Activated CD4-positive, alpha-beta memory T cell treated with anti-CD3 and anti-CD28 coated beads, Interleukin-2, amount 10 ng/mL, durations not matched to agents 7 days and 5 days (primary cell): ENCODE results near the gene CLEC16A. TPM values are rescaled to one million over a fixed set of nuclear protein-coding genes. Genes with fewer than 3 reads are reported as not detected.

Experiments
- CTCF ChIA-PET: fragments of 350-600 bp; sonication (Branson Sonifier 250); formaldehyde crosslinking; loops from one replicate; lab custom pipeline; 2021; ENCODE audit warnings: antibody characterized with exemption, inconsistent platforms; lab: Charles Lee
- POLR2A ChIA-PET: fragments of 350-600 bp; sonication (Branson Sonifier 250); formaldehyde crosslinking; loops from one replicate; lab custom pipeline; 2021; ENCODE audit warnings: antibody characterized with exemption; lab: Charles Lee
- DNase-seq: peaks from one replicate; pipeline ENCODE4 v3.0.0-alpha.2; 2020
- H3K27ac Mint-ChIP-seq: one replicate; pipeline ENCODE4 v1.8.0; 2021; ENCODE audit warnings: mild to moderate bottlenecking, mixed read lengths
- H3K27me3 Mint-ChIP-seq: one replicate; pipeline ENCODE4 v1.8.0; 2021; ENCODE audit warnings: mixed read lengths
- H3K36me3 Mint-ChIP-seq: one replicate; pipeline ENCODE4 v1.8.0; 2021; ENCODE audit warnings: low read depth, mixed read lengths
- H3K4me1 Mint-ChIP-seq: one replicate; pipeline ENCODE4 v1.8.0; 2021; ENCODE audit warnings: mixed read lengths
- H3K4me3 Mint-ChIP-seq: one replicate; pipeline ENCODE4 v1.8.0; 2021; ENCODE audit warnings: mild to moderate bottlenecking, mixed read lengths
- H3K9me3 Mint-ChIP-seq: one replicate; pipeline ENCODE4 v1.8.0; 2021; ENCODE audit warnings: mixed read lengths
- total RNA-seq, 2 experiments: library from RNA; stranded (reverse); gene quantifications; one replicate each; pipeline ENCODE4 v1.2.3, GENCODE V29; 2021

CLEC16A gene
- total RNA-seq, 2 experiments from 2014 or later = 30.3 to 32.4 TPM

DNA sequence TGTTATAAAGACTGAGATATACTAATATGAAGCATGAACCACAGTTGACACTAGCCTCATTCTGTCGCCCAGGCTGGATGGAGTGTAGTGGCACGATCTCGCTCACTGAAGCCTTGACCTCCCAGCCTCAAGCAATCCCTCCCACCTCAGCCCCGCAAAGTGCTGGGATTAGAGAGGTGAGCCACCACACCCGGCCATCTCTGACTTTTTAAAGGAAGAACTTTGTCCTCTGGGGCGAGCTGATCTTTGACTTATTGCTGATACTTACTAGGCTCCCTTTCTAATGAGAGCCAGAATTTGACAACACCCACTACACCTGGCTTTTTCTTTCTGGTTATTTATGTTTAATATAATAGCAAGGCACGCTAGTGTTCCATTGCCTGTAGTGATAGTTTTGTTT lies 57.2 kb downstream of the CLEC16A start:
- DNase-seq = no peak
- Mint-ChIP-seq H3K4me1 (peaks cover 40% of the 10 kb centered on the region), H3K27ac (no peak overlapping the region), H3K4me3 (no peak overlapping the region), H3K27me3 (no peaks in the 10 kb centered on the region), H3K9me3 (no peaks in the 10 kb centered on the region), H3K36me3 (peaks cover 63% of the 10 kb centered on the region)
- ChIA-PET CTCF (interaction anchor here (1.0 kb wide), 1 partner anchor 37 kb away, joined by 3 read pairs; no protein-coding TSS in a partner anchor), POLR2A (interaction anchor here (1.2 kb wide), 1 partner anchor 12 kb away, joined by 3 read pairs; no protein-coding TSS in a partner anchor)

DNA sequence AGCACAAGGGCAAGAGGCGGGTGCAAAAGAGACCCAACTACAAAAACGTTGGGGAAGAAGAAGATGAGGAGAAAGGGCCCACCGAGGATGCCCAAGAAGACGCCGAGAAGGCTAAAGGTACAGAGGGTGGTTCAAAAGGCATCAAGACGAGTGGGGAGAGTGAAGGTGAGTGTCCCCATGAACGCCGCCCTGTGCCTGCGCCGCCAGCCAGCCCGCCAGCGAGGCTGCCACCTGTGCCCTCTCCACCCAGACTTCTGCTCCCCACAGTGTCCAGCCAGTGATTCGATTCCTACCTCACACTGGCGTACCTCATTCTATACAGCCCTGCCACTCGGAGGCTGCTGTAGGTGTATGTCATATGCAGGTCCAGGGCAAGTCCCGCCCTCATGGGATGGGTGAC lies 58.8 kb downstream of the CLEC16A start:
- Mint-ChIP-seq H3K36me3 (peaks cover 57% of the 10 kb centered on the region), H3K27me3 (no peaks in the 10 kb centered on the region), H3K4me3 (no peak overlapping the region), H3K4me1 (peaks cover 32% of the 10 kb centered on the region), H3K9me3 (no peaks in the 10 kb centered on the region), H3K27ac (no peak overlapping the region)
- ChIA-PET CTCF (interaction anchor here (0.7 kb wide), 1 partner anchor 52 kb away, joined by 3 read pairs; no protein-coding TSS in a partner anchor), POLR2A (no interaction called here)
- no peak for DNase-seq

GRCh38 chr16:11004351-11004750 lies 60.0 kb downstream of the CLEC16A start:
- ChIA-PET POLR2A (no interaction called here), CTCF (no interaction called here)
- Mint-ChIP-seq H3K4me1 (peaks cover 32% of the 10 kb centered on the region), H3K4me3 (no peak overlapping the region), H3K27ac (no peak overlapping the region), H3K9me3 (no peaks in the 10 kb centered on the region), H3K36me3 (peaks cover 56% of the 10 kb centered on the region), H3K27me3 (no peaks in the 10 kb centered on the region)
- no peak for DNase-seq

DNA sequence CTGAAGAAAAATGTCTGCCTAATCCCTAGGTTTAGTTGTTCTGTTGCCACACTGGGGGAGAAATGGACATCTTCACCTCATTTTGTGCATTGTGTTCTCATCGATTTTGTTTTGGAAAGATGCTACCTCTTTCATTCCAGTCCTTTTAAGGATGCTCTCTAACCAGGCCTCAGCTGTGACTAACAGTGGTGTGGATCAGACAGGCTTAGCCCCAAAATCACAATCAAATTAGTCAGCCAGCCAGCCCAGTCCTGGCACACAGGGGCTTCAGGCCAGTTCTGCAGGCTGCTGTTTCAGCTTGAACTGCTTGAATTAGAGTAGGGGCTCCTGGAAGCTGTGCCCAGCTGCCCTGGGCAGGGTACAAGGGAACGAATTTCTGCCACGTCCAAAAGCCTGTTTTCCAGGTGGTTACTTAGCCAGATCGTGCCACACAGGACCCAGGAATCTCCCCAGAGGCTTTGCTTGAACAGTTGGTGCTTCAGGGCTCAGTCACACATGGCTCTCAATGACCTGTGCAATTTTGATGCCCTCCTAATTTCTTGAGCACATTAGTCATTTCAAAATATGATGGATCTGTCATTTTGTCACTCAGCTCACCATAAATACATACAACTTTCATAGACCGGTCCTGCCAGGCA lies 60.7 kb downstream of the CLEC16A start:
- Mint-ChIP-seq H3K27ac (no peak overlapping the region), H3K27me3 (no peaks in the 10 kb centered on the region), H3K4me3 (no peak overlapping the region), H3K4me1 (peaks cover 32% of the 10 kb centered on the region), H3K36me3 (peaks cover 57% of the 10 kb centered on the region), H3K9me3 (no peaks in the 10 kb centered on the region)
- DNase-seq = no peak
- POLR2A ChIA-PET = interaction anchor here (1.0 kb wide), 1 partner anchor 251 kb away, joined by 5 read pairs; the partner anchor contains the start of gene SOCS1
- CTCF ChIA-PET = no interaction called here

- Mint-ChIP-seq H3K27ac (no peak overlapping the region), H3K36me3 (peaks cover 57% of the 10 kb centered on the region), H3K4me3 (no peak overlapping the region), H3K4me1 (peaks cover 32% of the 10 kb centered on the region), H3K9me3 (no peaks in the 10 kb centered on the region), H3K27me3 (no peaks in the 10 kb centered on the region)
- CTCF ChIA-PET = no interaction called here
- DNase-seq = no peak
- POLR2A ChIA-PET = interaction anchor here (1.0 kb wide), 1 partner anchor 250 kb away, joined by 5 read pairs; the partner anchor contains the start of gene SOCS1
Measured at GRCh38 chr16:11005611-11005975, 61.2 kb downstream of the CLEC16A start.

- no peak overlapping the region for H3K4me3 Mint-ChIP-seq
- CTCF ChIA-PET = no interaction called here
- no peaks in the 10 kb centered on the region for H3K27me3 Mint-ChIP-seq
Measured at GRCh38 chr16:11006656-11007055, 62.3 kb downstream of the CLEC16A start.

DNA sequence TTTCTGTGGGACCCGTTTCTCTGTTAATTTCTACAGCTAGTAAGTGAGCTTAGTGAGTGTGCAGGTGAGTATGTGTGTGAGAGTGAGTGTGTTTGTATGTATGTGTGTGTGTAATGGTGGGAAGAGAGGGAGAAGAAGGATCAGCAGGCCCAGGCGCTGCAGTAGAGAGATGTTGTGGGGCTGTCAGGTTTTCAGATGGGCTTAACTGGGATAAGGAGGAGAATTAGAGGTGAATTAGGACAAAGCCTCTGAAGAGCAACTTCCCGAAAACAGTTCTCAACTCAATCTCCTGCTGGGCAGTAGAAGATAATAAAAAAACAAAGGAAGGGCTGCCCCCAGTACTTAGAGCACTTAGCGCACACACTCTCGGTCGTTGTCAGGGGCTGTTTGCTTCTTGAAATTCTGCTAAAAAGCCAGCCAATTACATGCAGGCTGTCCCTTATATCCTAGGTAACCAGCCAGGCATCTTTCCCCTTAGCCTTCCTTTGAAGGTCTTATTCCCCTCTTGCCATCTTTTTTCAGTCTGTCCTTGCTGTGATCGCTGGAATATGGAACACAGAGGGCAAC lies 63.4 kb downstream of the CLEC16A start:
- Mint-ChIP-seq H3K9me3 (no peaks in the 10 kb centered on the region), H3K36me3 (peaks cover 63% of the 10 kb centered on the region), H3K27ac (no peak overlapping the region), H3K4me3 (no peak overlapping the region), H3K27me3 (no peaks in the 10 kb centered on the region), H3K4me1 (peaks cover 35% of the 10 kb centered on the region)
- DNase-seq = no peak
- POLR2A ChIA-PET = no interaction called here
- CTCF ChIA-PET = no interaction called here

More at GRCh38 chr16:11006656-11007055, 62.3 kb downstream of the CLEC16A start:
- POLR2A ChIA-PET = interaction anchor here (0.8 kb wide), 1 partner anchor 11 kb away, joined by 3 read pairs; no protein-coding TSS in a partner anchor
- no peaks in the 10 kb centered on the region for H3K9me3 Mint-ChIP-seq
- peaks cover 35% of the 10 kb centered on the region for H3K4me1 Mint-ChIP-seq
- H3K27ac Mint-ChIP-seq = no peak overlapping the region
- H3K36me3 Mint-ChIP-seq = peaks cover 66% of the 10 kb centered on the region
- no peak for DNase-seq

GRCh38 chr16:11009027-11009755 lies 64.8 kb downstream of the CLEC16A start:
- Mint-ChIP-seq H3K4me3 (no peak overlapping the region), H3K9me3 (no peaks in the 10 kb centered on the region), H3K36me3 (peaks cover 57% of the 10 kb centered on the region), H3K4me1 (peaks cover 29% of the 10 kb centered on the region), H3K27ac (no peak overlapping the region), H3K27me3 (no peaks in the 10 kb centered on the region)
- no peak for DNase-seq
- ChIA-PET CTCF (no interaction called here), POLR2A (no interaction called here)

DNA sequence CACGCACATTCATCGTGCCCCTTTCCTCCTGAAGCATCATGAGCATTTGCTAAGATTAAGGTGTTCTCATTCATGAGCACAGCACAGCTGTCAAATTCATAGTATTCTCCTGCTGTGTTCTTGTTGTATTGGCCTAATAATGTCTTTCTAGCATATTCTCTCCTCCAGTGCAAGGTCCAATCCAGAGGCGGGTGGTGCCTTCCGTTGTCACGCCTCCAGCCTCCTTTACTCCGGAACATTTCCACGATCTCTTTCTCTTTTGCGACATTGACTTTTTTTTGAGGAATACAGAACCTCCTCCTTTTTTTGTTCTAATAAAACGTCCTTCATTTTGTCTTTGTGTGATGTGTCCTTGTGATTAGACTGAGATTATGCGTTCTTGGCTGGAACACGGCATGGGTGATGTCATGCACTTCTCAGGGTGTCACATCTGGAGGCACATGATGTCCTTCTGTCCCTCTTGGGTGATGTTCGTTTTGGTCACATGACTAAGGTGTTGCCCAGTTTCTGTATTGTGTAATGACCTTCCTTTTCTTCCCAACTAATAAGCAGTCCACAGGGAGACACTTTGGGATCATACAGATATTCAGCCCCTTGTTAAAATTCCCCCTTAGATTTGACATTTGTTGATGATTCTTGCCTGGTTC lies 66.3 kb downstream of the CLEC16A start:
- Mint-ChIP-seq H3K27me3 (no peaks in the 10 kb centered on the region), H3K36me3 (peaks cover 53% of the 10 kb centered on the region), H3K4me1 (peaks cover 15% of the 10 kb centered on the region), H3K4me3 (no peak overlapping the region), H3K9me3 (no peaks in the 10 kb centered on the region), H3K27ac (no peak overlapping the region)
- no peak for DNase-seq
- ChIA-PET POLR2A (no interaction called here), CTCF (no interaction called here)

- Mint-ChIP-seq H3K9me3 (no peaks in the 10 kb centered on the region), H3K4me3 (no peak overlapping the region), H3K36me3 (peaks cover 50% of the 10 kb centered on the region), H3K27ac (no peak overlapping the region), H3K27me3 (no peaks in the 10 kb centered on the region), H3K4me1 (peaks cover 13% of the 10 kb centered on the region)
- DNase-seq = no peak
- CTCF ChIA-PET = no interaction called here
- POLR2A ChIA-PET = no interaction called here
Measured at GRCh38 chr16:11011326-11011725, 67.0 kb downstream of the CLEC16A start.

GRCh38 chr16:11012841-11013240 lies 68.5 kb downstream of the CLEC16A start:
- peaks cover 17% of the 10 kb centered on the region for H3K4me1 Mint-ChIP-seq
- H3K27me3 Mint-ChIP-seq = no peaks in the 10 kb centered on the region
- H3K36me3 Mint-ChIP-seq = peaks cover 50% of the 10 kb centered on the region
- CTCF ChIA-PET = interaction anchor here (1.1 kb wide), 1 partner anchor 38 kb away, joined by 3 read pairs; no protein-coding TSS in a partner anchor
- H3K4me3 Mint-ChIP-seq = no peak overlapping the region
- POLR2A ChIA-PET = no interaction called here
- DNase-seq = no peak
- H3K27ac Mint-ChIP-seq = no peak overlapping the region
- H3K9me3 Mint-ChIP-seq = no peaks in the 10 kb centered on the region

DNA sequence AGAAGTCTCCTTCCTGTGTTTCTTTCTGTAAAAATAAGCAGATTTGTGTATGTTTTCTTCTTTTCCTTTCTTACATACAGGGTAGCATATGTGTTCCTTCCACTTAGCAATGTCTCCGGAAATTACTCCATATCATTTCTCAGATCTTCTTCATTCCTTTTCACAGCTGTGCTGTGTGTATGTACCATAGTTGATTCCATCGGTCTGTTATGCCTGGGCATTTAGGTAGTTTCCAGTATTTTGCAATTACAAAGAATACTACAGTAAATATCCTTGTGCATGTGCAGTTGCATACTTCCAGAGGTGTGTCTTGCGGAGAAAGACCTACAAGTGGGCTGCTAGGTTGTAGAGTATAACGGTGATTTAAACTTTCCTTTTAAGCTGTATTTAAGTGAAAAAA lies 69.8 kb downstream of the CLEC16A start:
- DNase-seq = no peak
- Mint-ChIP-seq H3K4me3 (no peak overlapping the region), H3K4me1 (peaks cover 15% of the 10 kb centered on the region), H3K27me3 (no peaks in the 10 kb centered on the region), H3K9me3 (no peaks in the 10 kb centered on the region), H3K36me3 (peaks cover 45% of the 10 kb centered on the region), H3K27ac (no peak overlapping the region)
- CTCF ChIA-PET = interaction anchor here (0.6 to 1.1 kb wide), 2 partner anchors 57 to 240 kb away, joined by 3 read pairs; no protein-coding TSS in a partner anchor
- POLR2A ChIA-PET = no interaction called here

DNA sequence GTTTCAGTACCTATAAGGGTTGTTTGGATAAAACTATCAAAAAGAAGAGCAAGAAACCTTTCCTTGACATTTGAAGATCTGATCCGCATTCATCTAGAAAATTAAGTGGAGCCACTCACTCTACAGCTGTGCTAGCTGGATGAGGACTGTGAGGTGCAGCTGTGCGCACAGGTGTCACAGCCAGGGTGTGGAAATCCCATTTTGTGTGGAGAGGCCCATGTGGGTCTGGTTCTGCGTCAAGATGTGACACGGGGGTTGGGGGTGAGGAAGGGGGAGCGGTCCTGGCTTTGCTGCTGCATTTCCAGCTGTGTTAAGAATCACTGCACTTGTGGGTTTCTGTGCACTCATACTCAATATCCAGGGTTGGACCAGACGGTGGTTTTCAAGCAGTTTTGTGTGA lies 70.7 kb downstream of the CLEC16A start:
- Mint-ChIP-seq H3K27me3 (no peaks in the 10 kb centered on the region), H3K4me1 (peaks cover 15% of the 10 kb centered on the region), H3K9me3 (no peaks in the 10 kb centered on the region), H3K4me3 (no peak overlapping the region), H3K27ac (no peak overlapping the region), H3K36me3 (peaks cover 42% of the 10 kb centered on the region)
- ChIA-PET CTCF (interaction anchor here (1.0 to 1.1 kb wide), 2 partner anchors 44 to 240 kb away, joined by 3 to 4 read pairs; no protein-coding TSS in a partner anchor), POLR2A (no interaction called here)
- DNase-seq = no peak
